DND-41 (cell line): ENCODE data around the gene ALDH1L2.

Experiments
- ATAC-seq: fragments of 200-7000 bp; cut with Tn5 transposase; 3 replicates; pipeline ENCODE4 v1.9.1; 2021; ENCODE audit warnings: low read depth; ENCODE audit not compliant: insufficient read depth
- DNase-seq: peaks from one replicate; pipeline ENCODE4 v3.0.0-alpha.2; 2020
- H2AFZ ChIP-seq: 2 replicates; pipeline ENCODE4 v1.6.0; 2012; ENCODE audit warnings: low read depth, low read length
- H3K27ac ChIP-seq: 2 replicates; pipeline ENCODE4 v1.5.1; 2012; ENCODE audit warnings: low read length, inconsistent platforms
- H3K27me3 ChIP-seq: fragments of 200-600 bp; sonication (generic); 2 replicates; pipeline ENCODE4 v1.6.0; 2012; ENCODE audit warnings: low read length, mild to moderate bottlenecking, inconsistent platforms; ENCODE audit not compliant: insufficient read depth, poor library complexity
- H3K36me3 ChIP-seq: 2 replicates; pipeline ENCODE4 v1.5.1; 2012; ENCODE audit warnings: low read length, inconsistent platforms; ENCODE audit not compliant: insufficient read depth
- H3K4me1 ChIP-seq: 2 replicates; pipeline ENCODE4 v1.5.1; 2012; ENCODE audit warnings: mild to moderate bottlenecking, low read length; ENCODE audit not compliant: insufficient read depth
- H3K4me2 ChIP-seq: 2 replicates; pipeline ENCODE4 v1.6.0; 2012; ENCODE audit warnings: mild to moderate bottlenecking, moderate library complexity, low read length, inconsistent platforms; ENCODE audit not compliant: insufficient read depth
- H3K4me3 ChIP-seq, 2 experiments: fragments of 200-600 bp in 1 of 2; shearing (Covaris generic) in 1 of 2; 2 replicates each; pipeline ENCODE4 v1.5.1; 2012 to 2016; ENCODE audit warnings: inconsistent platforms in 2 of 2, low read length in 2 of 2, mild to moderate bottlenecking in 2 of 2, low read depth in 1 of 2, moderate library complexity in 1 of 2
- H3K79me2 ChIP-seq: 2 replicates; pipeline ENCODE4 v1.6.0; 2012; ENCODE audit warnings: low read length, inconsistent platforms; ENCODE audit not compliant: insufficient read depth
- H3K9ac ChIP-seq: 2 replicates; pipeline ENCODE4 v1.6.0; 2012; ENCODE audit warnings: low read depth, mild to moderate bottlenecking, inconsistent platforms, low read length, moderate library complexity
- H3K9me3 ChIP-seq: 2 replicates; pipeline ENCODE4 v1.5.1; 2012; ENCODE audit warnings: low read length, moderate library complexity, mild to moderate bottlenecking, inconsistent platforms; ENCODE audit not compliant: insufficient read depth, severe bottlenecking
- H4K20me1 ChIP-seq: 2 replicates; pipeline ENCODE4 v1.6.0; 2012; ENCODE audit warnings: low read length; ENCODE audit not compliant: insufficient read depth
- CTCF ChIP-seq: IDR thresholded peaks from 2 replicates; pipeline ENCODE4 v1.5.1; 2012; ENCODE audit warnings: borderline replicate concordance, low read length, moderate library complexity, mild to moderate bottlenecking; ENCODE audit not compliant: poor library complexity, severe bottlenecking; ENCODE audit errors: extremely low read depth
- EZH2 ChIP-seq: IDR thresholded peaks from 3 replicates; pipeline ENCODE4 v1.6.1; 2012; ENCODE audit warnings: borderline replicate concordance, low read depth, mild to moderate bottlenecking, moderate library complexity, low read length, inconsistent platforms; ENCODE audit not compliant: severe bottlenecking

Gene ALDH1L2

GRCh38 chr12:105107494-105108371 lies 23.5 kb upstream of the ALDH1L2 start, which contains the start of gene WASHC4:
WASHC4 (plus strand) TSS chr12:105107731; CDS start chr12:105107801, 70 bp downstream.
- TF ChIP-seq CTCF (no peak), EZH2 (no peak)
- Histone ChIP-seq H3K9me3 (no peaks in the 10 kb centered on the region), H3K79me2 (peaks cover 51% of the 10 kb centered on the region), H3K4me3 (peak within 1 kb of the TSS; percentile 53 to 89), H3K9ac (peak within 1 kb of the TSS; percentile 78), H3K36me3 (peaks cover 5% of the 10 kb centered on the region), H3K4me1 (peaks cover 39% of the 10 kb centered on the region), H3K4me2 (peak within 1 kb of the TSS; percentile 99), H4K20me1 (peaks cover 4% of the 10 kb centered on the region; the same call in 1 of the 2 replicates), H3K27ac (peak within 1 kb of the TSS; percentile 77), H2AFZ (peak within 1 kb of the TSS; percentile 100), H3K27me3 (peaks cover 11% of the 10 kb centered on the region)
- DNase-seq (peak; percentile 93), ATAC-seq (peak; percentile 97)

- Histone ChIP-seq H3K27me3 (peaks cover 11% of the 10 kb centered on the region), H3K9me3 (no peaks in the 10 kb centered on the region), H4K20me1 (peaks cover 4% of the 10 kb centered on the region; the same call in 1 of the 2 replicates), H3K27ac (peak overlapping the region; percentile 73), H3K36me3 (peaks cover 5% of the 10 kb centered on the region), H2AFZ (peak overlapping the region; percentile 100), H3K4me1 (peaks cover 39% of the 10 kb centered on the region), H3K4me2 (peak overlapping the region; percentile 99), H3K9ac (peak overlapping the region; percentile 78), H3K4me3 (peak overlapping the region; percentile 53 to 89), H3K79me2 (peaks cover 45% of the 10 kb centered on the region)
- ATAC-seq (peak; percentile 10), DNase-seq (no peak)
- TF ChIP-seq EZH2 (peak; percentile 38), CTCF (no peak)
Measured at GRCh38 chr12:105107171-105107493, 22.9 kb upstream of the ALDH1L2 start.

DNA sequence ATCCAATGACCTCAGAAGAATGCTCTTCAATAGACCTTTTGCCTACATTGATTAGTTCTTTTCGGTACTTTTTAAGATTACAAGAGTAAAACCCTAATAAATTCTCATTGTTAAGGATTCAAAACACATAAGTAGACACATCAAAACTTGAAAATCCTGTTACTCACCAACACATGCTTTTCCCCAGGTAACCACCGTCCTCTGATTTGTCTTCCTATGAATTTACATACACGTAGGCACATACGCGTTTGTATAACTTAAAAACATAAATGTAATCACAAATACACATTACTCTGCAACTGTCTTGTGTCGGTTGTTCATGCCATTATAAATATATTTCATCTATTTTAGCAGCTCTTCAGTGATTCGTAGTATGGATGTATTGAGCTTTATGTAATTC lies 22.4 kb upstream of the ALDH1L2 start:
- no peak for ATAC-seq
- H3K9ac ChIP-seq, result peak overlapping the region; percentile 78
- DNase-seq, result no peak
- H3K27me3 ChIP-seq, result peaks cover 11% of the 10 kb centered on the region
- no peaks in the 10 kb centered on the region for H3K9me3 ChIP-seq
- TF ChIP-seq CTCF (no peak), EZH2 (no peak)
- peak overlapping the region; percentile 99 for H3K4me2 ChIP-seq
- H3K4me3 ChIP-seq, result peak overlapping the region; percentile 53 to 89
- peaks cover 4% of the 10 kb centered on the region; the same call in 1 of the 2 replicates for H4K20me1 ChIP-seq
- H3K36me3 ChIP-seq, result no peaks in the 10 kb centered on the region; the same call in 1 of the 2 replicates
- H2AFZ ChIP-seq, result peak overlapping the region; percentile 100
- peaks cover 39% of the 10 kb centered on the region for H3K4me1 ChIP-seq
- H3K27ac ChIP-seq, result no peak overlapping the region; the same call in 1 of the 2 replicates
- peaks cover 40% of the 10 kb centered on the region for H3K79me2 ChIP-seq
